Measurements from ENCODE around the gene ADRA2C.

DNA sequence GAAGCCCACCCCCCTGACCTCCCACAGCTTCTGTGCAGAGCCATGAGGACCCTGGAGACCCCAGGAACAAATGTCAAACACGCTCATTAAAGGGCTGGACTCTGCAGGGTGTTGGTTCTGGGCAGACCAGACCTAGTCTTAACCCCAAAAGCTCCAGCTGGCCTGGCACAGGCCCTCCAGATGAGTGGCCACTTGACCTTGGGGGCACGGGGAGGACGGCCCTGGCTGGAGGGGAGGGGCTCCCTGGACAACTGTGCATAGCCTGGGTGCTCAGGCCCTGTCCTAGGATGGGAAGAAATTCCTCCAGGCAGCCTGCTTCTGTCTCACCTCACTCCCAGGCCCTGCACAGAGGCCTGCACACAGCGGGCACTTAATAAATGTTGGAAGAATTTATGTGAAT, 9.4 kb downstream of the ADRA2C start:
- TF ChIP-seq, protein P1, sequence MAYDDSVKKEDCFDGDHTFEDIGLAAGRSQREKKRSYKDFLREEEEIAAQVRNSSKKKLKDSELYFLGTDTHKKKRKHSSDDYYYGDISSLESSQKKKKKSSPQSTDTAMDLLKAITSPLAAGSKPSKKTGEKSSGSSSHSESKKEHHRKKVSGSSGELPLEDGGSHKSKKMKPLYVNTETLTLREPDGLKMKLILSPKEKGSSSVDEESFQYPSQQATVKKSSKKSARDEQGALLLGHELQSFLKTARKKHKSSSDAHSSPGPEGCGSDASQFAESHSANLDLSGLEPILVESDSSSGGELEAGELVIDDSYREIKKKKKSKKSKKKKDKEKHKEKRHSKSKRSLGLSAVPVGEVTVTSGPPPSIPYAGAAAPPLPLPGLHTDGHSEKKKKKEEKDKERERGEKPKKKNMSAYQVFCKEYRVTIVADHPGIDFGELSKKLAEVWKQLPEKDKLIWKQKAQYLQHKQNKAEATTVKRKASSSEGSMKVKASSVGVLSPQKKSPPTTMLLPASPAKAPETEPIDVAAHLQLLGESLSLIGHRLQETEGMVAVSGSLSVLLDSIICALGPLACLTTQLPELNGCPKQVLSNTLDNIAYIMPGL (CRISPR knock-in tag; IDR thresholded peaks at IDR 0.05; ENCODE audit: borderline replicate concordance), result no peak
- TF ChIP-seq EP300 (IDR thresholded peaks at IDR 0.05) (no peak), POLR2AphosphoS2 (conservative IDR thresholded peaks at IDR 0.05; ENCODE audit: low read length) (no peak), POLR2A (IDR thresholded peaks at IDR 0.05; ENCODE audit: low read length) (no peak), SMC3 (IDR thresholded peaks at IDR 0.05) (no peak)
- TF ChIP-seq, protein P2, sequence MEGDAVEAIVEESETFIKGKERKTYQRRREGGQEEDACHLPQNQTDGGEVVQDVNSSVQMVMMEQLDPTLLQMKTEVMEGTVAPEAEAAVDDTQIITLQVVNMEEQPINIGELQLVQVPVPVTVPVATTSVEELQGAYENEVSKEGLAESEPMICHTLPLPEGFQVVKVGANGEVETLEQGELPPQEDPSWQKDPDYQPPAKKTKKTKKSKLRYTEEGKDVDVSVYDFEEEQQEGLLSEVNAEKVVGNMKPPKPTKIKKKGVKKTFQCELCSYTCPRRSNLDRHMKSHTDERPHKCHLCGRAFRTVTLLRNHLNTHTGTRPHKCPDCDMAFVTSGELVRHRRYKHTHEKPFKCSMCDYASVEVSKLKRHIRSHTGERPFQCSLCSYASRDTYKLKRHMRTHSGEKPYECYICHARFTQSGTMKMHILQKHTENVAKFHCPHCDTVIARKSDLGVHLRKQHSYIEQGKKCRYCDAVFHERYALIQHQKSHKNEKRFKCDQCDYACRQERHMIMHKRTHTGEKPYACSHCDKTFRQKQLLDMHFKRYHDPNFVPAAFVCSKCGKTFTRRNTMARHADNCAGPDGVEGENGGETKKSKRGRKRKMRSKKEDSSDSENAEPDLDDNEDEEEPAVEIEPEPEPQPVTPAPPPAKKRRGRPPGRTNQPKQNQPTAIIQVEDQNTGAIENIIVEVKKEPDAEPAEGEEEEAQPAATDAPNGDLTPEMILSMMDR (IDR thresholded peaks at IDR 0.05), result no peak
